Gastrocnemius medialis (tissue), 4 donors: ENCODE results near the gene MAD1L1. TPM values are rescaled to one million over a fixed set of nuclear protein-coding genes. Genes with fewer than 3 reads are reported as not detected.

Experiments
- ATAC-seq, 2 donors: fragments of 150-250 bp; one replicate each; pipeline ENCODE4 v1.9.1; 2016
- DNase-seq, 2 donors: peaks; one replicate each; pipeline ENCODE4 v3.0.0-alpha.2; 2019
- H3K27ac ChIP-seq, 4 donors: fragments of 200-600 bp; sonication (generic); 1 replicate in 1 of 4; 2 replicates in 3 of 4; pipeline ENCODE4 v1.5.1; 2016 to 2018; ENCODE audit warnings: mild to moderate bottlenecking in 2 of 4, moderate library complexity in 1 of 4
- H3K27me3 ChIP-seq, 3 donors: fragments of 200-600 bp; sonication (generic) in 2 of 3; 1 replicate in 1 of 3; 2 replicates in 2 of 3; pipeline versions ENCODE4 v1.5.1 to v1.6.0; 2016 to 2019; ENCODE audit warnings: mild to moderate bottlenecking in 1 of 3, moderate library complexity in 1 of 3
- H3K36me3 ChIP-seq, 2 donors: fragments of 200-600 bp; sonication (generic) in 1 of 2; one replicate each; pipeline ENCODE4 v1.5.1; 2017 to 2018
- H3K4me1 ChIP-seq, 2 donors: fragments of 200-600 bp; sonication (generic) in 1 of 2; one replicate each; pipeline ENCODE4 v1.5.1; 2016 to 2017; ENCODE audit warnings: mild to moderate bottlenecking in 2 of 2
- H3K4me3 ChIP-seq, 4 donors: fragments of 200-600 bp; sonication (generic) in 3 of 4; 1 replicate in 1 of 4; 2 replicates in 3 of 4; pipeline ENCODE4 v1.5.1; 2016 to 2019; ENCODE audit warnings: mild to moderate bottlenecking in 2 of 4
- H3K9me3 ChIP-seq, 3 donors: fragments of 200-600 bp; sonication (generic) in 2 of 3; 1 replicate in 1 of 3; 2 replicates in 2 of 3; pipeline ENCODE4 v1.5.1; 2016 to 2019
- CTCF ChIP-seq, 5 experiments: fragments of 450-650 bp in 3 of 5; fragments of 200-600 bp in 2 of 5; sonication (generic) in 2 of 5; IDR thresholded peaks in 4 of 5; conservative IDR thresholded peaks in 1 of 5; 1 replicate in 4 of 5; 2 replicates in 1 of 5; pipeline ENCODE4 v1.5.1; 2016 to 2019; ENCODE audit warnings: antibody characterized with exemption in 5 of 5, mild to moderate bottlenecking in 3 of 5, moderate library complexity in 3 of 5
- POLR2A ChIP-seq, 2 donors: fragments of 450-650 bp; IDR thresholded peaks; one replicate each; pipeline ENCODE4 v1.6.1; 2017; ENCODE audit warnings: antibody characterized with exemption in 2 of 2, mild to moderate bottlenecking in 2 of 2, moderate library complexity in 2 of 2
- in situ Hi-C, 4 donors: fragments of 200-750 bp; cut with MboI; loops; one replicate each; pipeline versions ENCODE4 v1.15.0 to v1.8.0; 2017; ENCODE audit warnings: low sequenced_read_pairs in 4 of 4
- intact Hi-C: fragments of 100-400 bp; cut with DNase I; formaldehyde crosslinking; loops from one replicate; pipeline ENCODE4 v1.15.1; 2023; ENCODE audit warnings: low total_unique reads
- total RNA-seq, 4 donors: library from RNA; depleted of rRNA; stranded (reverse); fragments of >200 nt; gene quantifications; one replicate each; pipeline versions ENCODE4 v1.1.0 to v1.2.3, GENCODE V29; 2016

The MAD1L1 gene
- total RNA-seq, 4 donors from 2014 or later = 19.7 to 32.4 (median 22.7) TPM

- in situ Hi-C loops (no loop called here), intact Hi-C loops (no loop called here)
- H3K4me1 ChIP-seq = peaks cover 0 to 15% of the 10 kb centered on the region in 2 donors
- DNase-seq (no peak), ATAC-seq (no peak)
- no peak overlapping the region for H3K4me3 ChIP-seq
- no peaks in the 10 kb centered on the region for H3K36me3 ChIP-seq
- no peak for TF ChIP-seq CTCF (IDR thresholded peaks at IDR 0.05 in 4 of 5, conservative IDR thresholded peaks at IDR 0.05 in 1 of 5)
- TF ChIP-seq POLR2A (IDR thresholded peaks at IDR 0.05) = no peak
- H3K27me3 ChIP-seq = no peaks in the 10 kb centered on the region
- H3K9me3 ChIP-seq = no peaks in the 10 kb centered on the region
- H3K27ac ChIP-seq = no peak overlapping the region
Measured at GRCh38 chr7:1848911-1849311, 383.8 kb downstream of the MAD1L1 start.

- Histone ChIP-seq H3K4me1 (peaks cover 0 to 7% of the 10 kb centered on the region in 2 donors), H3K9me3 (no peaks in the 10 kb centered on the region), H3K36me3 (no peaks in the 10 kb centered on the region), H3K4me3 (no peak overlapping the region), H3K27me3 (no peaks in the 10 kb centered on the region), H3K27ac (no peak overlapping the region)
- no peak for ATAC-seq
- TF ChIP-seq POLR2A (IDR thresholded peaks at IDR 0.05) (no peak), CTCF (IDR thresholded peaks at IDR 0.05 in 4 of 5, conservative IDR thresholded peaks at IDR 0.05 in 1 of 5) (no peak)
- intact Hi-C loops = no loop called here
- in situ Hi-C loops = no loop called here
- DNase-seq = no peak
Measured at GRCh38 chr7:1848013-1848640, 384.6 kb downstream of the MAD1L1 start.

- in situ Hi-C loops (no loop called here), intact Hi-C loops (no loop called here)
- Histone ChIP-seq H3K27me3 (no peaks in the 10 kb centered on the region), H3K4me3 (no peak overlapping the region), H3K27ac (no peak overlapping the region), H3K36me3 (no peaks in the 10 kb centered on the region), H3K9me3 (no peaks in the 10 kb centered on the region), H3K4me1 (peaks cover 0 to 7% of the 10 kb centered on the region in 2 donors)
- ATAC-seq (no peak), DNase-seq (no peak)
- no peak for TF ChIP-seq POLR2A (IDR thresholded peaks at IDR 0.05)
- TF ChIP-seq CTCF (IDR thresholded peaks at IDR 0.05 in 4 of 5, conservative IDR thresholded peaks at IDR 0.05 in 1 of 5) = no peak
Measured at GRCh38 chr7:1847260-1848001, 385.3 kb downstream of the MAD1L1 start.

GRCh38 chr7:1846331-1847065 lies 386.2 kb downstream of the MAD1L1 start:
- intact Hi-C loops (no loop called here), in situ Hi-C loops (no loop called here)
- Histone ChIP-seq H3K27me3 (no peaks in the 10 kb centered on the region), H3K4me3 (no peak overlapping the region), H3K4me1 (peaks cover 0 to 3% of the 10 kb centered on the region in 2 donors), H3K9me3 (no peaks in the 10 kb centered on the region), H3K27ac (no peak overlapping the region), H3K36me3 (no peaks in the 10 kb centered on the region)
- DNase-seq (no peak), ATAC-seq (no peak)
- TF ChIP-seq POLR2A (IDR thresholded peaks at IDR 0.05) (no peak), CTCF (IDR thresholded peaks at IDR 0.05 in 4 of 5, conservative IDR thresholded peaks at IDR 0.05 in 1 of 5) (no peak)
